Measurements from ENCODE around the gene RFX5. TPM values are rescaled to one million over a fixed set of nuclear protein-coding genes. Genes with fewer than 3 reads are reported as not detected.

Gene RFX5
- total RNA-seq, 2 donors from 2014 or later = 40.3 to 95.4 TPM

DNA sequence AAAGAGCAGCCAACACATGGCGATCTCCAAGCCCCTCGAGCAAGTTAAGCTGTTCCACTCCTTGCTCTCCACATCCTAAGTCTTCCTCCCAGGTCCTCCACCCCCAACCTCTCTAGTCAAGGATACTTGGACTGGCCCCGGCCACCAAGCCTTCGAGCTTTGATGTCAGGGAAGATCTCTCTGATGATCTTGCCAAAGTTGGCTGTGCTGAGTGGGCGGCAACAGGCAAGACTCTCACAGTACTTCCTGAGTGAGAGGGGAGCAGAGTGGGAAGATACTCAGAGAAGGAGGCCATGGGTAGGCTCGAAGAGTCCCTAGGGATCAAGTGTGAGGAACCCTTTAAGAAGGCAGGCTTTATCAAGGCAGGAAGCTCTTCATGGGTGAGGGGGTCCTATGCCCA, 2.8 kb downstream of the RFX5 start:
- no peak for DNase-seq (ENCODE audit: low spot score)
- Mint-ChIP-seq H3K9me3 (no peaks in the 10 kb centered on the region), H3K36me3 (peaks cover 23% of the 10 kb centered on the region), H3K27ac (peak overlapping the region in 1 of 2 donors; percentile 62), H3K4me1 (ENCODE audit: low read depth in 2 of 2) (peaks cover 35 to 51% of the 10 kb centered on the region in 2 donors), H3K27me3 (no peaks in the 10 kb centered on the region), H3K4me3 (no peak overlapping the region)
- ATAC-seq = no peak

DNA sequence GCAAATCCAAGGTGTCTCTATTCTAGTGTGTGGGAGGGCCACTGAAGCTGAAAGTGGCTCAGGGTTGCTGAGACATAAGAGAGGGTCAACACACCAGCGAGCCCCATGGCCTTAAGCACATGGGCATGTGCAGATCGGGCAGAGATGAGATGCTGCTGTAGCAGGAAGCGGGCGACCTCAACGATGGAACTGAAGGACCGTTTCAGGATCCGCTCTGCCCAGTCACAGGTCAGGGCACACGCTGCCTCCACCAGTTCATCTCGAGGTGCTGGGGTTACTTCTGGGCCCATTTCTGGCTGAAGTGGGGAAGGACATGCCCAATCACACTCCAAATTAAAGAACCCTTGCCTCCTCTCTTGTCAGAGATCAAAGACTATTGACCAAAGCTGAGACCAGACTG, 3.5 kb downstream of the RFX5 start:
- Mint-ChIP-seq H3K27ac (peak overlapping the region; percentile 62 to 89), H3K4me1 (ENCODE audit: low read depth in 2 of 2) (peaks cover 35 to 53% of the 10 kb centered on the region in 2 donors), H3K36me3 (peaks cover 23% of the 10 kb centered on the region), H3K9me3 (no peaks in the 10 kb centered on the region), H3K27me3 (no peaks in the 10 kb centered on the region), H3K4me3 (no peak overlapping the region)
- ATAC-seq (no peak), DNase-seq (ENCODE audit: low spot score) (no peak)

DNA sequence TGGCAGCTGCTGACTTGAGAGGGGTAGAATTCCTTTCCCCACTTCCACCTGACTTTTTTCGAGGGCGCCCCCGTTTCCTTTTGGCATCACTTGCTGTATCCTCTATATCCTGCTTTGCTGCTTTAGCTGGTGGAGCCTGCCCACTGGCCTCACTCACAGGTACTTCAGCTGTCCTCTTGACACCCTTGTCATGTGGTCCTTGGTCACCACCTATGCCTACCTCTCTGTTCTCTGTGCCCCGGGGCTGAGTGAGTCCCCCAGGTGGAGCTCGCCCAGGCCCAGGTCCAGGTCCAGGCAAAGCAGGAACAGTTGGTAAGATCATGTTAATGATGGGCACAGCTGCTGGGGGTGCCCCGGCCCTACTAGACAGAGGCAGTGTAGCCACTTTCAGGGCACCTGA, 4.5 kb downstream of the RFX5 start:
- peak overlapping the region; percentile 62 to 89 for H3K27ac Mint-ChIP-seq
- H3K4me3 Mint-ChIP-seq = no peak overlapping the region
- ATAC-seq (no peak), DNase-seq (ENCODE audit: low spot score) (no peak)
- no peaks in the 10 kb centered on the region for H3K27me3 Mint-ChIP-seq
- peaks cover 23% of the 10 kb centered on the region for H3K36me3 Mint-ChIP-seq
- no peaks in the 10 kb centered on the region for H3K9me3 Mint-ChIP-seq
- H3K4me1 Mint-ChIP-seq (ENCODE audit: low read depth in 2 of 2) = peaks cover 27 to 45% of the 10 kb centered on the region in 2 donors

DNA sequence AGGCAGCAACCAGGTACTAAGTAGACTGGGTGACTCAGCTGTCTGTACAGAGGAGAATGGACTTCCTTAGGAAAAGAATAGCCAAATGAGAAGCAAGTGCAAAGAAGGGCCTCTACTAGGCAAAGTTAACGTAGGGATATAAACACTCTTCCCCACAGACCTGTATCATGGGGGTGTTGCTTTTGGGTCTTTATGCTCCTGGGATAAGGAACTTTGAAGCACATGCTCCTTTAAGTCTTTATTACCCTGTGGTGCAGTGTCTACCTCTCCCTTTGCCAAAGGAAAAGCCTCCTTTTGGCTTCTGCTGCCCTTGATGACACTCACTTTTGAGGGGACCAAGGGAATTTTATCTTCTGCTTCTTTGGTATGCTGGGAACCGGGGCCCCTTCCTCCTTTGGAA, 5.0 kb downstream of the RFX5 start:
- Mint-ChIP-seq H3K4me1 (ENCODE audit: low read depth in 2 of 2) (peaks cover 21 to 39% of the 10 kb centered on the region in 2 donors), H3K27ac (peak overlapping the region; percentile 62 to 89), H3K4me3 (no peak overlapping the region), H3K27me3 (no peaks in the 10 kb centered on the region), H3K9me3 (no peaks in the 10 kb centered on the region), H3K36me3 (peaks cover 22% of the 10 kb centered on the region)
- ATAC-seq (no peak), DNase-seq (ENCODE audit: low spot score) (no peak)

DNA sequence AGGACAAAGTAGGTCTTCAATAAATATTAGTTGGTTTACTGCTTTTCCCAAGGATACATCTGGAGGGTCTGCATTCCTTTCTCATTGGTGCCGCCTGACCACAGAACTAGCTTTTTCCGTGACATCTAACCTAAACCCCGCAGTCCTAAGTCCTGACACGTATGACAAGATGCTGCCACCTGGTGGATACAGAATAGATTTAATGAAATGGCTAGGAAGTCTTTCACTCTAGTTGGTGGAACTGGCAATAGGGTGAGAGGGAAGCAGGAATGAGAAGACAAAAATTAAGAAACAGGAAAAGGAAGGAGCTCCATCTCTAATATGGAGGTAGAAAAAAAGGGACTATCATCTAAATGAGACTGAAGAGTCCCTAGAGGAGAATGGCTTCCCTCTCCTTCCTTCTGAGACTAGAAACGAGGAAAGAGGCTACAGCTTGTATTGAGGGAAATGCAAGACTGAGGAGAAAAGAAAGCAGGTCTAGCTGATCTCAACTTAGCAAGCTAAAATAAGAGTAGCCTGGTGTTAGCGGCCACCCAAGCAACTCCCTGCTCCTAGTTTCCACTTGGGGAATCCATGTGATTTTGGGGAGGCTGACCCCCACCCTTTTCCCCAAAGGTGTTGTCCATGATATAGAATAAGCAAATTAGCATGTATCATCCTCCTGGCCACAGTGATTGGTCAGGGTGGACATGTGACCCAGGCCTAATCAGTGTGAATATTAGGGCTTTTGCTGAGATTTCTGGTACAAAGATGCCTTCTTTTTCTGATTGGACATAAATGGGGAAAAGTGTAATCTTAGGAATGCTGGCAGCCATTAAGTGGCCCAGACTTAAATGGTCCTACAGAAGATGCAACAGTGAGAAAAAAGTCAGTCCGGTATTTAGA, 5.9 kb downstream of the RFX5 start:
- ATAC-seq = peak; percentile 80 to 84
- Mint-ChIP-seq H3K4me1 (ENCODE audit: low read depth in 2 of 2) (peaks cover 12 to 30% of the 10 kb centered on the region in 2 donors), H3K27ac (peak overlapping the region; percentile 9 to 17), H3K9me3 (no peaks in the 10 kb centered on the region), H3K27me3 (no peaks in the 10 kb centered on the region), H3K36me3 (peaks cover 13% of the 10 kb centered on the region), H3K4me3 (no peak overlapping the region)
- peak; percentile 76 for DNase-seq (ENCODE audit: low spot score)

DNA sequence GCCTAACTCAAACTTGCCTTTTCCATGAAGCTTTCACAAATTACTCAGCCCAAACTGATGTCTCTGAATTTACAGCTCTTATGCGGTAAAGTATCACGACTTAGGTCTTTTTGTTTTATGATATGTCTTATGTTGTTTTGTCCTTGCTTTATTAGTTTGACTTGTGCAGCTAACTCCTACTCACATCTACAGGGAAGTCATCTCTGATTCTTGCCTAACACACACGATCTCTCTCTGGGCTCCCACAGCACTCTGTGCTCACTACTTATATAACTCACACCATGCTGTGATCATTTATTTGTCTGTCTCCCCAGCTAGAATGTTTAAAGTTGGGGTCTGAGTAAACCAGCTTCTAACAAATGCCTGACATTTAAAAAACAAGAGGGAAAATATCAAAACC, 10.5 kb downstream of the RFX5 start:
- Mint-ChIP-seq H3K9me3 (no peaks in the 10 kb centered on the region), H3K36me3 (no peaks in the 10 kb centered on the region), H3K27me3 (no peaks in the 10 kb centered on the region), H3K27ac (no peak overlapping the region), H3K4me1 (ENCODE audit: low read depth in 2 of 2) (peaks cover 6 to 10% of the 10 kb centered on the region in 2 donors), H3K4me3 (no peak overlapping the region)
- DNase-seq (ENCODE audit: low spot score) (no peak), ATAC-seq (no peak)

DNA sequence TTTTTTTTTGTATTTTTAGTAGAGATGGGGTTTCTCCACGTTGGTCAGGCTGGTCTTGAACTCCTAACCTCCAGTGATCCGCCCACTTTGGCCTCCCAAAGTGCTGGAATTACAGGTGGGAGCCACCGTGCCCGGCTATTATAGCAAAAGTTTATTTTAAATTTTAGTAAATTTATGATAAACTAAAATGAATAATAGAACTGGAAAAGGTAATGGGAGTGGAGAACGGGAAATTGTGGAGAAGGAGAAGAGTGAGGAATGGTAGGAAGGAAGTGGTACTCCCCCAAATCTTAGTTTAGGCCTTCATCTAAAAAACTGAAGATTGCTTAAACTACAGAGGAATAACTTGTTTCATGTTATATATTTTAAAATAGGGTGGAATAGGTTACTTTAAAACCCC, 12.2 kb downstream of the RFX5 start:
- ATAC-seq (no peak), DNase-seq (ENCODE audit: low spot score) (no peak)
- Mint-ChIP-seq H3K27me3 (no peaks in the 10 kb centered on the region), H3K9me3 (no peaks in the 10 kb centered on the region), H3K4me1 (ENCODE audit: low read depth in 2 of 2) (peaks cover 0 to 3% of the 10 kb centered on the region in 2 donors), H3K4me3 (no peak overlapping the region), H3K36me3 (no peaks in the 10 kb centered on the region), H3K27ac (no peak overlapping the region)

DNA sequence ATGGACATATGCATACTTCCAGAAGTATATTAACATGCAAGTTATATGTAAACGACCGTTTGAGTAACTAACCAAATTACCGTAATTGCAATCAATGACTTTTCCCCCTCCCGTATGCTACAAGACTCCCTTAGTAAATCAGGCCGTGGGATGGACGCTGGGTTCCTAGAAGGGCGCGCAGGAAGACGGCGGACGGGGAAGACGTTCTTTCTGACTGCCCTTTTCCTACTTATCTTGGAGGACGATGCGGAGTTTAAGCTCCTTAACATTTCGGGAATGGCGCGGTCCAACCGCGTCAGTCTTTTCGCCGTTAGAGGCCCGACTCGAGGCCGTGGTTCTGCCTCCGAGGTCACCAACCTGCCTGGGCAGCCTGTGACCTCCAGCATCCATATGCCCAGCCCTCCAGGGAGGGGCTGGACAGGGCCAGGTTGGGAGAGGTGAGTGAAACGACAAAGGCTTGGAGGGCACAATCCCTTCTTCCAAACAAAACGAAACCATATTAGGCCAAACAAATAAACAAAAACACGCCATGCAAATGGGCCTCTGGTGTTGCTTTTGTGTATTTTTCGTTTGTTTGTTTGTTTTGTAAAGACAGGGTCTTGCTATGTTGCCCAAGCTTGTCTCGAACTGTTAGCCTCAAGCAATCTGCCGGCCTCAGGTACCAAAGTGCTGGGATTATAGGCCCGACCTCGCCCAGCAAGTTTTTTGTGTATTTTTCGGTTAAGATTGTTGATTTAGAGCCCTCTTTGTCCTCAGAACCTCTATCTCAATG, 19.0 kb downstream of the RFX5 start:
- no peaks in the 10 kb centered on the region for H3K27me3 Mint-ChIP-seq
- H3K36me3 Mint-ChIP-seq = peaks cover 10% of the 10 kb centered on the region
- ATAC-seq (peak; percentile 18 to 36), DNase-seq (ENCODE audit: low spot score) (no peak)
- peak overlapping the region; percentile 100 for H3K4me3 Mint-ChIP-seq
- peaks cover 26 to 31% of the 10 kb centered on the region in 2 donors for H3K4me1 Mint-ChIP-seq (ENCODE audit: low read depth in 2 of 2)
- no peaks in the 10 kb centered on the region for H3K9me3 Mint-ChIP-seq
- peak overlapping the region; percentile 94 to 95 for H3K27ac Mint-ChIP-seq

DNA sequence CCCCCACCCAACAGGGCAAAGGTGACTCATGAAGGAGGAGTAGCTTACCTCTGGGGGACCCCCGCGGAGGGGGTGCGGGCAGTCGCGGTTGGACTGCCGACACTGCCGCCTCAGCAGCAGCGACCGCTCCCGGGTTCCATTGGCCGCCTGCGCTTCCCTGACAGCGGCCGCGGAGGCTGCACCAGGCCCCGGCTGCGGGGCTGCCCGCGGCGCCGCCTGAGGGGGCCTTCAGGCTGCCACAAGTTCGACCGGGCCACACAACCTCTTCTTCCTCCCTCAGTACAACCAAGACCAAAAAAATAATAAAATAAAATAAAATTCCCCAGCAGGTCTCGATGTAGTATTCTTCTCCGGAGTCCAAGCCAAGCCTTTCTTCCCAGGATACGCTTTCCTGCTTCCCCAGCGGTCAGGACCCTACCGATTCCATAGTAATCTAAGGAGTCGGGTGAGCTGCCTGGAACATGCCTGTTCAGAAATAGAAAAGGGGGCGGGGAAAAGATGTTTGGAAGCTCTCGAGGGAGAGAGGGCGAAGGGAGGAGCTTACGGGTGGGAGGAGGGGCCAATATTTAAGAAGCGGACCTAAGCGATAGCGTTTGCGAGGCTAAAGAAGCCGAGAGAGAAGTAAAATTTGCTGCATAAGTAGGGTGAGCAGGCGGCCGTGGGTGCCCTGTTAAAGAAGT, 19.7 kb downstream of the RFX5 start, which contains the start of gene PI4KB:
Gene PI4KB, minus strand, starts transcription at position 194 of the 680 bp plus-strand sequence. CDS start 10,935 bp downstream, outside the sequence.
- H3K27me3 Mint-ChIP-seq = no peaks in the 10 kb centered on the region
- no peaks in the 10 kb centered on the region for H3K9me3 Mint-ChIP-seq
- DNase-seq (ENCODE audit: low spot score) (peak; percentile 91), ATAC-seq (peak; percentile 96 to 97)
- peak within 1 kb of the TSS; percentile 94 to 95 for H3K27ac Mint-ChIP-seq
- H3K4me3 Mint-ChIP-seq = peak within 1 kb of the TSS; percentile 100
- H3K4me1 Mint-ChIP-seq (ENCODE audit: low read depth in 2 of 2) = peaks cover 29 to 31% of the 10 kb centered on the region in 2 donors
- H3K36me3 Mint-ChIP-seq = peaks cover 10% of the 10 kb centered on the region

DNA sequence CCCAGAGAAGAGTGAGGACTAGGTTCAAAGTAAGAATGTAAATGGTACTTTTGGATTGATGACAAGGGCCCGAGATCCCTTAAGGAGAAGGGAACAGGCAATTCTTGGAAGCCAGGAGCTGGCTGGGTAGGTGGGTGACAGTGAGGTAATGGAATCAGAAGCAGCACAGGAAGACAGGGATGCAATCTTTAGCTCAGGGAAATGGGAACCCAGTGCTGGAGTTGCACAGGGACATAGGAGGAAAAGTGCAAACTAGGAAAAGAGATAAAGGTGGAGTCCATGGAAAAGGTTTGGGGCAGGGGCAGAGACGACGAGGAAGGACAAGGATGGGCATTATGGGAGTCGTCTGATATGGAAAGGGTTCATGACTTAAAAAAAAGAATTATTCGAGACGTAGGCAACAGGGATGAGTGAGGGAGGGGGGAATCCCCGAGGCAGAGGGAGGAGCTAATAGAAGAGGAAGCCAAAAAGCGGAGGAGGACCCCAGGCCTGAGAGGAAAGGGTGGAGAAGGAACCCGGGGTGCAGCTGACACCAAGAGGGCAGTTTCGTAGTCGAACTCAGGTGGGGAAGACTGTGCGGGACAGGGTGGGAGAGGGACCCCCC, 20.3 kb downstream of the RFX5 start:
- Mint-ChIP-seq H3K36me3 (peaks cover 10% of the 10 kb centered on the region), H3K27ac (peak overlapping the region; percentile 94 to 95), H3K27me3 (no peaks in the 10 kb centered on the region), H3K4me1 (ENCODE audit: low read depth in 2 of 2) (peaks cover 31 to 32% of the 10 kb centered on the region in 2 donors), H3K9me3 (no peaks in the 10 kb centered on the region), H3K4me3 (peak overlapping the region; percentile 100)
- peak; percentile 71 for DNase-seq (ENCODE audit: low spot score)
- ATAC-seq = peak; percentile 68 to 75

DNA sequence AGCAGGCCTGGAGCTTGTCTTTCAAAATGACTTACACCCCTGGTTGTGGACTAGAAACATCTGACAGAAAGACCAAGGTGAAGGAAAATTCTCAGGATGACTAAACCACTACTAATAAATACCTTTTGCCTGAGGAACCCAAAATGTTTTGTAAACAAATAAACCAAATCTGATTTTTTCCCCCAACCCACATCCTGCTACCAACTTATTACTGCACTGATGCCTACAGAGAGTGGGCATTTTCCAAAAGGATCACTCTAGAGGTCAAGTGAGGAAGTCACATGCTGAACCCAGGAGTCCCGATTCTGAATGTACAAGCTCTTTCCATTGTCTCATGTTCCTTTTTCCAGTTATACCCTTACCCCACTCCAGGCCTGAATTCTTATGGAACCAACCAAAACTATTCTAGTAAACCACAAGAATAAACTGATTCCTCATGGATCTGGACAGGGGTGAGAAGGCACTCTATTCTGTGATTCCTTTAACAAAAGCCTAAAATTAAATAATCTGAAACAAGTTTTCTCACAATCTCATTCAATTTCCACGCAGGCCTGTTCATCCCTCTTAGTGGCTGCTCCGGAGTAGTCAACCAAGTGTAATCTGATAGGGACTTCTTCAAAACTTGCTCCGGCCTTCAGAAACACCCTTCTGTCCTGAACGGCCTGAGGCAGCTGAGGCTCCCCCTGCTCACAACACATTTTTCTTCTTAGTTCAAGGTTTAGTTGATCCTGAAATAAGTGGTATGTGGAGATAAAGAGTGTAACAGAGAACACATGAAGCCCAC, 21.2 kb downstream of the RFX5 start:
- Mint-ChIP-seq H3K4me3 (peak overlapping the region; percentile 100), H3K36me3 (peaks cover 11% of the 10 kb centered on the region)

DNA sequence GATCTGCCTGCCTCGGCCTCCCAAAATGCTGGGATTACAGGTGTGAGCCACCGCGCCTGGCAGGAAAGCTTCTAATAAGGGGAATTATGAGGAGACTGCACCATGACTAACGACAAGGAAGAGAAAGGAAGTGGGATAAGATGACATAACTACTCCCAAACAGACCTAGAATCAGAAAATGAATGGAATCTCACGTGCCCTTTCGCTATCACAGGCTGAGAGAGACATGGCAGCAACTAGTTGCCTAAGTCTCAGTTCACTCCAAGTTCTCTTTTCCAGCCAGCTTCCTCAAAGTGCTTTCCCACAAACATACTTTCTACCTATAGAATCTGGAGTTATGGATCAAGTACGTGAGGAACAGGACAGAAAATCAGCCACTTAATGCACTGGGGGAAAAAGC, 21.8 kb downstream of the RFX5 start:
- peaks cover 38% of the 10 kb centered on the region in 2 donors for H3K4me1 Mint-ChIP-seq (ENCODE audit: low read depth in 2 of 2)
- H3K4me3 Mint-ChIP-seq = peak overlapping the region; percentile 100
- no peaks in the 10 kb centered on the region for H3K9me3 Mint-ChIP-seq
- no peak for ATAC-seq
- no peaks in the 10 kb centered on the region for H3K27me3 Mint-ChIP-seq
- no peak for DNase-seq (ENCODE audit: low spot score)
- H3K27ac Mint-ChIP-seq = peak overlapping the region; percentile 94 to 95
- H3K36me3 Mint-ChIP-seq = peaks cover 17% of the 10 kb centered on the region

More for the DNA sequence above, 21.2 kb downstream of the RFX5 start:
- no peak for ATAC-seq
- Mint-ChIP-seq H3K27me3 (no peaks in the 10 kb centered on the region), H3K27ac (peak overlapping the region; percentile 94 to 95), H3K9me3 (no peaks in the 10 kb centered on the region), H3K4me1 (ENCODE audit: low read depth in 2 of 2) (peaks cover 32% of the 10 kb centered on the region in 2 donors)
- no peak for DNase-seq (ENCODE audit: low spot score)

All from natural killer cell treated with Interleukin-12 subunit alpha and Interleukin-12 subunit beta and Interleukin-15 and Interleukin-18, amount 100 ng/mL, for 72 hours (primary cell).